HCT116 (cell line): Measurements from ENCODE around the gene GPR27. TPM values are rescaled to one million over a fixed set of nuclear protein-coding genes. Genes with fewer than 3 reads are reported as not detected.
A peak's percentile ranks its signal among the peaks of the same experiment; 100 is the strongest.

Source experiments
- ATAC-seq: fragments of 200-7000 bp; cut with Tn5 transposase; 2 replicates; pipeline ENCODE4 v1.9.1; 2020; ENCODE audit warnings: mild to moderate bottlenecking, moderate library complexity
- BruUV-seq: library from RNA; stranded (reverse); fragments of 400-500 nt; replicated peaks from 2 replicates; lab custom pipeline; 2021; lab: Mats Ljungman, UMichigan
- CTCF ChIA-PET: fragments of 300-600 bp; sonication (Branson Sonifier 250); formaldehyde crosslinking; loops from one replicate; lab custom pipeline; 2021; ENCODE audit warnings: antibody characterized with exemption; lab: Charles Lee
- POLR2A ChIA-PET: fragments of 300-600, 350-600 bp; sonication (Branson Sonifier 250); formaldehyde crosslinking; loops from one replicate; lab custom pipeline; 2021; ENCODE audit warnings: antibody characterized with exemption; lab: Charles Lee
- RAD21 ChIA-PET, 2 experiments: fragments of 300-600 bp; sonication (Branson Sonifier 250); formaldehyde crosslinking; loops; one replicate each; lab custom pipeline; 2023; ENCODE audit warnings: low total read pairs in 2 of 2; ENCODE audit not compliant: uncharacterized antibody in 2 of 2, unreplicated experiment in 2 of 2, low non-redundant PET in 1 of 2; lab: Charles Lee
- DNase-seq: peaks from one replicate; pipeline ENCODE4 v3.0.0-alpha.2; 2010; ENCODE audit warnings: low read depth, low spot score
- H2AFZ ChIP-seq: fragments of 200-600 bp; shearing (Covaris generic), sonication (generic); 2 replicates; pipeline ENCODE4 v1.6.1; 2017; ENCODE audit warnings: low read depth, mixed run types, mixed read lengths, antibody characterized with exemption, low read length; ENCODE audit not compliant: poor library complexity, severe bottlenecking
- H3K27ac ChIP-seq: 2 replicates; pipeline ENCODE4 v1.5.1; 2012; ENCODE audit warnings: low read depth, low read length
- H3K27me3 ChIP-seq: fragments of 200-600 bp; sonication (generic); 2 replicates; pipeline ENCODE4 v1.6.1; 2016; ENCODE audit warnings: mixed run types, low read length, mixed read lengths; ENCODE audit not compliant: insufficient read depth
- H3K36me3 ChIP-seq, 2 experiments: fragments of 200-500 bp in 1 of 2; fragments of 200-600 bp in 1 of 2; sonication (Bioruptor generic) in 1 of 2; sonication (generic) in 1 of 2; 2 replicates each; pipeline versions ENCODE4 v1.5.1 to v1.6.1; 2014 to 2016; ENCODE audit warnings: low read length in 2 of 2, inconsistent platforms in 1 of 2, mixed read lengths in 1 of 2, mixed run types in 1 of 2; ENCODE audit not compliant: insufficient read depth in 2 of 2, control insufficient read depth in 1 of 2
- H3K4me1 ChIP-seq, 2 experiments: fragments of 200-600 bp in 1 of 2; sonication (generic) in 1 of 2; 2 replicates each; pipeline versions ENCODE4 v1.5.1 to v1.6.1; 2012 to 2017; ENCODE audit warnings: low read length in 2 of 2, inconsistent platforms in 1 of 2, mild to moderate bottlenecking in 1 of 2, mixed read lengths in 1 of 2, mixed run types in 1 of 2, moderate library complexity in 1 of 2; ENCODE audit not compliant: insufficient read depth in 2 of 2, control insufficient read depth in 1 of 2
- H3K4me2 ChIP-seq: fragments of 200-600 bp; sonication (generic); 2 replicates; pipeline ENCODE4 v1.6.1; 2017; ENCODE audit warnings: mixed run types, low read length, mixed read lengths
- H3K4me3 ChIP-seq, 2 experiments: fragments of 200-600 bp in 1 of 2; sonication (generic) in 1 of 2; replicated peaks in 1 of 2; 2 replicates each; pipeline ENCODE4 v1.5.1; 2011 to 2016; ENCODE audit warnings: low read length in 2 of 2, control low read depth in 1 of 2, low read depth in 1 of 2, mild to moderate bottlenecking in 1 of 2, mixed read lengths in 1 of 2, mixed run types in 1 of 2
- H3K79me2 ChIP-seq: fragments of 200-600 bp; sonication (generic); 2 replicates; pipeline ENCODE4 v1.6.1; 2017; ENCODE audit warnings: mild to moderate bottlenecking, mixed run types, low read length, moderate library complexity, mixed read lengths; ENCODE audit not compliant: insufficient read depth
- H3K9ac ChIP-seq: fragments of 200-600 bp; sonication (generic); 2 replicates; pipeline ENCODE4 v1.6.1; 2016; ENCODE audit warnings: low read length, mixed read lengths
- H3K9me2 ChIP-seq: fragments of 200-600 bp; sonication (generic), shearing (Covaris generic); 2 replicates; pipeline ENCODE4 v1.6.1; 2017; ENCODE audit warnings: mixed run types, mild to moderate bottlenecking, moderate library complexity; ENCODE audit not compliant: insufficient read depth
- H3K9me3 ChIP-seq, 2 experiments: fragments of 200-500 bp in 1 of 2; fragments of 200-600 bp in 1 of 2; sonication (Bioruptor generic) in 1 of 2; sonication (generic) in 1 of 2; 2 replicates each; pipeline ENCODE4 v1.6.1; 2014 to 2017; ENCODE audit warnings: low read length in 2 of 2, mixed read lengths in 2 of 2, inconsistent platforms in 1 of 2, low read depth in 1 of 2, mild to moderate bottlenecking in 1 of 2, mixed run types in 1 of 2, moderate library complexity in 1 of 2; ENCODE audit not compliant: control insufficient read depth in 1 of 2, insufficient read depth in 1 of 2
- H4K20me1 ChIP-seq: fragments of 200-600 bp; sonication (generic), shearing (Covaris generic); 2 replicates; pipeline ENCODE4 v1.6.1; 2017; ENCODE audit warnings: mixed run types, mild to moderate bottlenecking, moderate library complexity; ENCODE audit not compliant: insufficient read depth
- EZH2 ChIP-seq: fragments of 200-600 bp; sonication (generic); IDR thresholded peaks from 2 replicates; pipeline ENCODE4 v1.6.1; 2017; ENCODE audit warnings: antibody characterized with exemption, mixed run types
- FOSL1 ChIP-seq: IDR thresholded peaks from 2 replicates; pipeline ENCODE4 v1.6.1; 2012; ENCODE audit warnings: low read depth
- JUND ChIP-seq: IDR thresholded peaks from 2 replicates; pipeline ENCODE4 v1.6.1; 2012
- POLR2A ChIP-seq: IDR thresholded peaks from 2 replicates; pipeline ENCODE4 v1.7.0; 2011; ENCODE audit warnings: borderline replicate concordance; ENCODE audit not compliant: insufficient read depth, insufficient read length; ENCODE audit errors: extremely low read depth
- POLR2AphosphoS5 ChIP-seq: IDR thresholded peaks from 2 replicates; pipeline ENCODE4 v1.6.1; 2011; ENCODE audit warnings: mild to moderate bottlenecking, low read depth, low read length, moderate library complexity
- YY1 ChIP-seq: IDR thresholded peaks from 2 replicates; pipeline ENCODE4 v1.6.1; 2011; ENCODE audit warnings: low read length, low read depth, moderate library complexity, mild to moderate bottlenecking; ENCODE audit not compliant: insufficient replicate concordance; ENCODE audit errors: extremely low read depth
- ZFX ChIP-seq: fragments of 450-650 bp; IDR thresholded peaks from 2 replicates; pipeline ENCODE4 v1.6.1; 2017
- ZNF274 ChIP-seq: fragments of 200-500 bp; sonication (Bioruptor generic); IDR thresholded peaks from 2 replicates; pipeline ENCODE4 v1.6.1; 2014; ENCODE audit warnings: mild to moderate bottlenecking, low read depth, low read length, inconsistent platforms
- intact Hi-C: fragments of 100-400 bp; cut with micrococcal nuclease; formaldehyde crosslinking; loops from 2 replicates; pipeline ENCODE4 v1.10.0; 2022
- total RNA-seq: library from RNA; stranded (reverse); gene quantifications from one replicate; pipeline ENCODE4 v1.2.1, GENCODE V29; 2021; ENCODE audit not compliant: unreplicated experiment
- TF ChIP-seq, protein P1 (sequence below), 3 experiments: fragments of 200-600 bp in 1 of 3; sonication (generic) in 1 of 3; IDR thresholded peaks in 2 of 3; conservative IDR thresholded peaks in 1 of 3; 2 replicates each; pipeline ENCODE4 v1.5.1; 2012 to 2017; ENCODE audit warnings: low read depth in 2 of 3, low read length in 2 of 3, antibody characterized with exemption in 1 of 3, borderline replicate concordance in 1 of 3, control low read depth in 1 of 3, mild to moderate bottlenecking in 1 of 3, mixed read lengths in 1 of 3, mixed run types in 1 of 3, moderate library complexity in 1 of 3; ENCODE audit not compliant: insufficient read depth in 1 of 3
- TF ChIP-seq, protein P2 (sequence below): IDR thresholded peaks from 2 replicates; pipeline ENCODE4 v1.6.1; 2012; ENCODE audit warnings: low read depth
- TF ChIP-seq, protein P3 (sequence below): IDR thresholded peaks from 2 replicates; pipeline ENCODE4 v1.6.1; 2012

GPR27 gene
- total RNA-seq, 1 experiment from 2014 or later = not detected

DNA sequence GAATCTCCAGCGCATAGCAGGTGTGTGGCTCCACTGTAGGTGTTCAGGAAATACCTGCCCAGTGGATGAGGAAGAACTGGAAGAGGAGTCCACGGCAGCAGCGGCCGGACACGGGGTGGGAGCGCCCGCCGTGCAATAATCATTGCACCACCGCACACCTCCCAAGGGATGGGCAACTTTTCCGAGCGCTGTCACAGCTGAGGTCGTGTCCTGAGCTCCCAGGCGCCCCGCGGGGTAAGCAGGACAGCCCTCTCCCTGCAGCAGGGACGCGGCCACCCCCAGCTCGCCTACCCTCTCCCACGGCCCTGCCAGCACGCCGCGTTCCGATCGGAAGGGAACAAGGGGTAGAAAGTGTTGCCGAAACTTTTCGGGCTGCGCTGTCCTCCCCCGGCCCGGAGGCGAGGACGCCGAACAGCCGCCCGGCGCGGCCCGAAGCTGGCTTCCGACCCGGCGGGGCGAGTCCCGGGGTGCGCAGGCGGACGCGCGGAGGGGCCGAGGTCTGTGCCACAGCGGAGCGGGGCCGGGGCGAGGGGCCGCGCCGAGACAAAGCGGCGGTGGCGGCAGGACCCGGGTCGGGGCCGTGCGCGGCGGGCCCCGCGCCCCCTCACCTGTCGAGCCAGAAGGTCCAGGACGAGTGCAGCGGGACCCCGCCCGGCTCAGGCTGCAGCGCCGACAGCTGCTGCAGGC, 28.9 kb upstream of the GPR27 start:
- DNase-seq (no peak), ATAC-seq (peak; percentile 67)
- BruUV-seq = no TSS peak
- H3K4me3 ChIP-seq = peak overlapping the region; percentile 63 to 70
- ChIA-PET CTCF (interaction anchor here (1.2 to 1.7 kb wide), 2 partner anchors 14 to 134 kb away, joined by 3 to 8 read pairs; no protein-coding TSS in a partner anchor), POLR2A (no interaction called here)
- intact Hi-C loops = no loop called here
- peak overlapping the region; percentile 39; the same call in 1 of the 2 replicates for H3K9ac ChIP-seq
- H3K9me3 ChIP-seq = no peaks in the 10 kb centered on the region
- no peak overlapping the region for H2AFZ ChIP-seq
- peaks cover 19% of the 10 kb centered on the region for H3K27me3 ChIP-seq
- H3K9me2 ChIP-seq = no peaks in the 10 kb centered on the region
- H3K27ac ChIP-seq = peak overlapping the region; percentile 42; the same call in 1 of the 2 replicates
- H4K20me1 ChIP-seq = no peaks in the 10 kb centered on the region
- H3K4me1 ChIP-seq = peaks cover 7 to 16% of the 10 kb centered on the region in 2 experiments; a peak in 3 of 4 replicates
- peak overlapping the region; percentile 85 for H3K4me2 ChIP-seq
- H3K36me3 ChIP-seq = no peaks in the 10 kb centered on the region
- TF ChIP-seq POLR2AphosphoS5 = no peak
- peak; percentile 22; the same call in 1 of the 2 replicates for TF ChIP-seq ZFX
- TF ChIP-seq, all 23 proteins: peak for 1
- RAD21 ChIA-PET = no interaction called here
- H3K79me2 ChIP-seq = no peaks in the 10 kb centered on the region

DNA sequence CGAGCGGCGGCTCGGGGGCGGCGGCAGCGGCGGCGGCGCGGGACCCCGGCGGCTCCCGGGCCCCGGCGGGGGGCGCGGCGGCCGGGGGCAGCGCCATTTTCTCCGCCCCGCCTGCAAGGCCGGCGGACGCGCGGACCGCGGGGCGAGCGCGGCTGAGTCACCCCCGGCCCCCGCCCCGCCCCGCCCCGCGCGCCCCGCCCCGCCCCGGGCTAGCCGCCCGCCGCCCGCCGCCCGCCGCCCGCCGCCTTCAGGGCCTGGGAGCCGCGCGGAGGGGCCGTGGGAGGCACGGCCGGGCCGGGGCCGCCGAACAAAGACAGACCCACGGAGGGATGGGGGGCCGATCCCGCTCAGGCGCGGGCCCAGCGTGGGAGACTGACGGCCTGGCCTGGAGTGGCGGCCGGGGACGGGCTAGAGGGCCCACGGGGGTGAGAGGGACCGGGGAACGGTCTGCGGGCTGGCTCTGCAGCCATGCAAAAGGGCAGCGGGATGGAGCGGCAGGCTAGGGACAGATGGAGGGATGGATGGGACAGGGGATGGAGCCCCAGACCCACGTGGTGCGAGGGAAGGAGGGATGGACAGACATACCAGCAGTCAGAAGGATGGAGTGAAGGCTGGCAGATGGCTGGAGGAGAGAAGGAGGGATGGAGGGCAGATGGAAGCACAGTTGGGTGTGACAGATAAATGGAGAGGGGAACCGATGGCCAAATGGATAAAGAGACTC, 28.2 kb upstream of the GPR27 start, which contains the start of gene EIF4E3:
Gene EIF4E3, minus strand, starts transcription at position 132 of the 721 bp plus-strand sequence. Its CDS starts 35 bp downstream, at position 97.
- H3K4me2 ChIP-seq = peak within 1 kb of the TSS; percentile 85
- ATAC-seq (peak; percentile 65), DNase-seq (no peak)
- peaks cover 7 to 21% of the 10 kb centered on the region in 2 experiments; a peak in 3 of 4 replicates for H3K4me1 ChIP-seq
- POLR2A ChIA-PET = no interaction called here
- no peaks in the 10 kb centered on the region for H4K20me1 ChIP-seq
- H3K36me3 ChIP-seq = no peaks in the 10 kb centered on the region
- H3K27me3 ChIP-seq = peaks cover 19% of the 10 kb centered on the region
- BruUV-seq = no TSS peak
- intact Hi-C loops = no loop called here
- no peaks in the 10 kb centered on the region for H3K79me2 ChIP-seq
- H3K4me3 ChIP-seq = peak within 1 kb of the TSS; percentile 63 to 70
- no peaks in the 10 kb centered on the region for H3K9me3 ChIP-seq
- peak within 1 kb of the TSS; percentile 33 for H2AFZ ChIP-seq
- no peaks in the 10 kb centered on the region for H3K9me2 ChIP-seq
- peak within 1 kb of the TSS; percentile 42; the same call in 1 of the 2 replicates for H3K27ac ChIP-seq
- H3K9ac ChIP-seq = peak within 1 kb of the TSS; percentile 39
- CTCF ChIA-PET = interaction anchor here (1.2 kb wide), 1 partner anchor 134 kb away, joined by 3 read pairs; no protein-coding TSS in a partner anchor
- RAD21 ChIA-PET = no interaction called here
- TF ChIP-seq, protein P1, sequence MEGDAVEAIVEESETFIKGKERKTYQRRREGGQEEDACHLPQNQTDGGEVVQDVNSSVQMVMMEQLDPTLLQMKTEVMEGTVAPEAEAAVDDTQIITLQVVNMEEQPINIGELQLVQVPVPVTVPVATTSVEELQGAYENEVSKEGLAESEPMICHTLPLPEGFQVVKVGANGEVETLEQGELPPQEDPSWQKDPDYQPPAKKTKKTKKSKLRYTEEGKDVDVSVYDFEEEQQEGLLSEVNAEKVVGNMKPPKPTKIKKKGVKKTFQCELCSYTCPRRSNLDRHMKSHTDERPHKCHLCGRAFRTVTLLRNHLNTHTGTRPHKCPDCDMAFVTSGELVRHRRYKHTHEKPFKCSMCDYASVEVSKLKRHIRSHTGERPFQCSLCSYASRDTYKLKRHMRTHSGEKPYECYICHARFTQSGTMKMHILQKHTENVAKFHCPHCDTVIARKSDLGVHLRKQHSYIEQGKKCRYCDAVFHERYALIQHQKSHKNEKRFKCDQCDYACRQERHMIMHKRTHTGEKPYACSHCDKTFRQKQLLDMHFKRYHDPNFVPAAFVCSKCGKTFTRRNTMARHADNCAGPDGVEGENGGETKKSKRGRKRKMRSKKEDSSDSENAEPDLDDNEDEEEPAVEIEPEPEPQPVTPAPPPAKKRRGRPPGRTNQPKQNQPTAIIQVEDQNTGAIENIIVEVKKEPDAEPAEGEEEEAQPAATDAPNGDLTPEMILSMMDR (IDR thresholded peaks at IDR 0.05 in 2 of 3, conservative IDR thresholded peaks at IDR 0.05 in 1 of 3; ENCODE audit: borderline replicate concordance in 1 of 3, insufficient read depth in 1 of 3, low read depth in 2 of 3, low read length in 2 of 3) = no peak
- TF ChIP-seq POLR2AphosphoS5 (no peak), POLR2A (no peak), EZH2 (no peak), JUND (no peak), FOSL1 (no peak), YY1 (no peak), ZFX (no peak; the same call in 1 of the 2 replicates), ZNF274 (no peak)
- TF ChIP-seq, protein P2, sequence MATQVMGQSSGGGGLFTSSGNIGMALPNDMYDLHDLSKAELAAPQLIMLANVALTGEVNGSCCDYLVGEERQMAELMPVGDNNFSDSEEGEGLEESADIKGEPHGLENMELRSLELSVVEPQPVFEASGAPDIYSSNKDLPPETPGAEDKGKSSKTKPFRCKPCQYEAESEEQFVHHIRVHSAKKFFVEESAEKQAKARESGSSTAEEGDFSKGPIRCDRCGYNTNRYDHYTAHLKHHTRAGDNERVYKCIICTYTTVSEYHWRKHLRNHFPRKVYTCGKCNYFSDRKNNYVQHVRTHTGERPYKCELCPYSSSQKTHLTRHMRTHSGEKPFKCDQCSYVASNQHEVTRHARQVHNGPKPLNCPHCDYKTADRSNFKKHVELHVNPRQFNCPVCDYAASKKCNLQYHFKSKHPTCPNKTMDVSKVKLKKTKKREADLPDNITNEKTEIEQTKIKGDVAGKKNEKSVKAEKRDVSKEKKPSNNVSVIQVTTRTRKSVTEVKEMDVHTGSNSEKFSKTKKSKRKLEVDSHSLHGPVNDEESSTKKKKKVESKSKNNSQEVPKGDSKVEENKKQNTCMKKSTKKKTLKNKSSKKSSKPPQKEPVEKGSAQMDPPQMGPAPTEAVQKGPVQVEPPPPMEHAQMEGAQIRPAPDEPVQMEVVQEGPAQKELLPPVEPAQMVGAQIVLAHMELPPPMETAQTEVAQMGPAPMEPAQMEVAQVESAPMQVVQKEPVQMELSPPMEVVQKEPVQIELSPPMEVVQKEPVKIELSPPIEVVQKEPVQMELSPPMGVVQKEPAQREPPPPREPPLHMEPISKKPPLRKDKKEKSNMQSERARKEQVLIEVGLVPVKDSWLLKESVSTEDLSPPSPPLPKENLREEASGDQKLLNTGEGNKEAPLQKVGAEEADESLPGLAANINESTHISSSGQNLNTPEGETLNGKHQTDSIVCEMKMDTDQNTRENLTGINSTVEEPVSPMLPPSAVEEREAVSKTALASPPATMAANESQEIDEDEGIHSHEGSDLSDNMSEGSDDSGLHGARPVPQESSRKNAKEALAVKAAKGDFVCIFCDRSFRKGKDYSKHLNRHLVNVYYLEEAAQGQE = no peak
- TF ChIP-seq, protein P3, sequence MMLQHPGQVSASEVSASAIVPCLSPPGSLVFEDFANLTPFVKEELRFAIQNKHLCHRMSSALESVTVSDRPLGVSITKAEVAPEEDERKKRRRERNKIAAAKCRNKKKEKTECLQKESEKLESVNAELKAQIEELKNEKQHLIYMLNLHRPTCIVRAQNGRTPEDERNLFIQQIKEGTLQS = no peak
